CD4-positive, alpha-beta T cell (primary cell): ENCODE data around the gene DOCK2. TPM values are rescaled to one million over a fixed set of nuclear protein-coding genes. Genes with fewer than 3 reads are reported as not detected.

Source experiments
- ATAC-seq: fragments of 200-7000 bp; cut with Tn5 transposase; one replicate; pipeline ENCODE4 v1.10.0; 2022; ENCODE audit warnings: mild to moderate bottlenecking; ENCODE audit not compliant: poor library complexity
- CTCF ChIA-PET: fragments of 350-600 bp; sonication (Branson Sonifier 250); formaldehyde crosslinking; loops from one replicate; lab custom pipeline; 2021; ENCODE audit warnings: antibody characterized with exemption, inconsistent platforms; lab: Charles Lee
- POLR2A ChIA-PET: fragments of 350-600 bp; sonication (Branson Sonifier 250); formaldehyde crosslinking; loops from one replicate; lab custom pipeline; 2021; ENCODE audit warnings: antibody characterized with exemption, inconsistent platforms; lab: Charles Lee
- DNase-seq, 14 experiments: peaks; one replicate each; pipeline ENCODE4 v3.0.0-alpha.2; 2013 to 2020; ENCODE audit warnings: mixed read lengths in 2 of 14
- H3K27ac ChIP-seq, 2 donors: one replicate each; pipeline versions ENCODE4 v1.5.1 to v1.7.0; 2013; ENCODE audit warnings: low read length in 2 of 2, low read depth in 1 of 2, mild to moderate bottlenecking in 1 of 2
- H3K27me3 ChIP-seq, 2 experiments: 1 replicate in 1 of 2; 2 replicates in 1 of 2; pipeline versions ENCODE4 v1.6.1 to v1.7.0; 2013; ENCODE audit warnings: low read length in 2 of 2, control low read depth in 1 of 2, mild to moderate bottlenecking in 1 of 2, moderate library complexity in 1 of 2; ENCODE audit not compliant: insufficient read depth in 2 of 2, control insufficient read depth in 1 of 2
- H3K36me3 ChIP-seq: one replicate; pipeline ENCODE4 v1.6.1; 2013; ENCODE audit warnings: low read length, control low read depth; ENCODE audit not compliant: insufficient read depth
- H3K4me1 ChIP-seq: one replicate; pipeline ENCODE4 v1.6.1; 2013; ENCODE audit warnings: low read length, control low read depth; ENCODE audit not compliant: insufficient read depth
- H3K4me3 ChIP-seq: one replicate; pipeline ENCODE4 v1.5.1; 2013; ENCODE audit warnings: mild to moderate bottlenecking, low read length, moderate library complexity
- H3K9me3 ChIP-seq, 2 experiments: 1 replicate in 1 of 2; 2 replicates in 1 of 2; pipeline versions ENCODE4 v1.6.1 to v1.7.0; 2013; ENCODE audit warnings: low read length in 2 of 2, mild to moderate bottlenecking in 2 of 2, control low read depth in 1 of 2, moderate library complexity in 1 of 2; ENCODE audit not compliant: control insufficient read depth in 1 of 2, insufficient read depth in 1 of 2
- H3K27ac Mint-ChIP-seq: one replicate; pipeline ENCODE4 v1.8.0; 2020; ENCODE audit warnings: mixed read lengths
- H3K27me3 Mint-ChIP-seq: one replicate; pipeline ENCODE4 v1.8.0; 2021; ENCODE audit warnings: mixed read lengths
- H3K36me3 Mint-ChIP-seq: one replicate; pipeline ENCODE4 v1.8.0; 2021; ENCODE audit warnings: low read depth, mixed read lengths
- H3K4me1 Mint-ChIP-seq: one replicate; pipeline ENCODE4 v1.8.0; 2021; ENCODE audit warnings: low read depth, mixed read lengths
- H3K4me3 Mint-ChIP-seq: one replicate; pipeline ENCODE4 v1.8.0; 2020; ENCODE audit warnings: mild to moderate bottlenecking, mixed read lengths
- H3K9me3 Mint-ChIP-seq: one replicate; pipeline ENCODE4 v1.8.0; 2020; ENCODE audit warnings: mixed read lengths
- intact Hi-C, 2 experiments: fragments of 100-400 bp; cut with DNase I in 1 of 2; cut with micrococcal nuclease in 1 of 2; formaldehyde crosslinking; loops; one replicate each; pipeline versions ENCODE4 v1.15.1 to v1.9.0; 2023 to 2025; cut with DNase I, micrococcal nuclease
- total RNA-seq, 174 experiments: library from RNA in 2 of 174; stranded (reverse) in 2 of 174; gene quantifications; one replicate each; pipeline ENCODE4 v1.2.3 and lab custom pipeline; 2021 to 2026
- TF ChIP-seq, protein P1 (sequence below): fragments of 200-600 bp; IDR thresholded peaks from one replicate; pipeline ENCODE4 v1.8.0; 2022; ENCODE audit warnings: antibody characterized with exemption, mild to moderate bottlenecking

Gene DOCK2
- total RNA-seq, 2 experiments from 2014 or later = 220 to 229 TPM

DNA sequence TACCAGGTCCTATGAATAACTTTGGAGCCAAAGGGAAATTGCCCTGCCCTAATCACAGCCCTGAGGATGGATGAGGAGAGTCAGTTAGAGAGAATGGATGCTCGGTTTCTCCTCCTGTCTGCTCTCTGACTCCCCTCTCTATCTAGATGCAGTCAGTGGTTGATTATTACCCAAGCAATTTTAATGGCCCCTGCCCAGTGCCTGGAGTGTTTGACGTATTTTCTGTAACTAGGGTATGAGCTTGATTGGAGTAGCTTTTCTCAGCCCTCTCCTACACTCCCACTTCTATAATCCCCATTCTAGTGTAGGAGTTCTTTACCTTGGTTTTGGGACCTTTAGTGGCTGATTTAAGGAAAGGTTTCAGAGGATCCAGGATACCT lies 60.4 kb downstream of the DOCK2 start:
- no peaks in the 10 kb centered on the region for H3K27me3 Mint-ChIP-seq
- H3K9me3 Mint-ChIP-seq = no peaks in the 10 kb centered on the region
- intact Hi-C loops = no loop called here
- no peaks in the 10 kb centered on the region for H3K27me3 ChIP-seq
- H3K4me1 ChIP-seq = no peaks in the 10 kb centered on the region
- H3K4me3 Mint-ChIP-seq = no peak overlapping the region
- H3K27ac Mint-ChIP-seq = no peak overlapping the region
- CTCF ChIA-PET = no interaction called here
- H3K4me3 ChIP-seq = no peak overlapping the region
- no peaks in the 10 kb centered on the region for H3K9me3 ChIP-seq
- peaks cover 99% of the 10 kb centered on the region for H3K36me3 Mint-ChIP-seq
- no peak for ATAC-seq
- POLR2A ChIA-PET = no interaction called here
- H3K36me3 ChIP-seq = peaks cover 97% of the 10 kb centered on the region
- TF ChIP-seq, protein P1, sequence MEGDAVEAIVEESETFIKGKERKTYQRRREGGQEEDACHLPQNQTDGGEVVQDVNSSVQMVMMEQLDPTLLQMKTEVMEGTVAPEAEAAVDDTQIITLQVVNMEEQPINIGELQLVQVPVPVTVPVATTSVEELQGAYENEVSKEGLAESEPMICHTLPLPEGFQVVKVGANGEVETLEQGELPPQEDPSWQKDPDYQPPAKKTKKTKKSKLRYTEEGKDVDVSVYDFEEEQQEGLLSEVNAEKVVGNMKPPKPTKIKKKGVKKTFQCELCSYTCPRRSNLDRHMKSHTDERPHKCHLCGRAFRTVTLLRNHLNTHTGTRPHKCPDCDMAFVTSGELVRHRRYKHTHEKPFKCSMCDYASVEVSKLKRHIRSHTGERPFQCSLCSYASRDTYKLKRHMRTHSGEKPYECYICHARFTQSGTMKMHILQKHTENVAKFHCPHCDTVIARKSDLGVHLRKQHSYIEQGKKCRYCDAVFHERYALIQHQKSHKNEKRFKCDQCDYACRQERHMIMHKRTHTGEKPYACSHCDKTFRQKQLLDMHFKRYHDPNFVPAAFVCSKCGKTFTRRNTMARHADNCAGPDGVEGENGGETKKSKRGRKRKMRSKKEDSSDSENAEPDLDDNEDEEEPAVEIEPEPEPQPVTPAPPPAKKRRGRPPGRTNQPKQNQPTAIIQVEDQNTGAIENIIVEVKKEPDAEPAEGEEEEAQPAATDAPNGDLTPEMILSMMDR = no peak
- H3K4me1 Mint-ChIP-seq = no peaks in the 10 kb centered on the region
- H3K27ac ChIP-seq = no peak overlapping the region
- DNase-seq = no peak

DNA sequence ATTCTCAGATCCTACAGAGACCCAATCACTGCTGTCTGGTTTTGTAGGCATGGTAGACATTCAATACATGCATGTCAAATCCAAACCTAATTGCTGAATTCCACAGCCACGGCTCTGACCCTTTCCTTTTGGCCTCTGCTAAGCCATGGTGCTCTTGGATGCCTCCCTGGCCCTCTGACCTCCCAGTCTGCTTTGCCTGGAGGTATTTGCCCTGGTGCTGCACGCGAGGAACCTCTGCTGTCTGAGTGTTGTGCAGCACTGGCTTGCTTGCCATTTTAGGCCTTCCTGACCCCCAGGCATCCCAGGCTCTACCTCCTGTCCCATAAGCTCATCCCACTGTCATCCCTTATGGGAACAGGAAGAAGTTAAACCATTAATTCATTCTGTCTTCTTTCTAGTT lies 60.9 kb downstream of the DOCK2 start:
- intact Hi-C loops = no loop called here
- Histone ChIP-seq H3K36me3 (peaks cover 97% of the 10 kb centered on the region), H3K27ac (no peak overlapping the region), H3K27me3 (no peaks in the 10 kb centered on the region), H3K4me1 (no peaks in the 10 kb centered on the region), H3K4me3 (no peak overlapping the region), H3K9me3 (no peaks in the 10 kb centered on the region)
- POLR2A ChIA-PET = no interaction called here
- no peak overlapping the region for H3K27ac Mint-ChIP-seq
- H3K4me3 Mint-ChIP-seq = no peak overlapping the region
- TF ChIP-seq, protein P1 = no peak
- H3K9me3 Mint-ChIP-seq = no peaks in the 10 kb centered on the region
- peaks cover 99% of the 10 kb centered on the region for H3K36me3 Mint-ChIP-seq
- CTCF ChIA-PET = no interaction called here
- H3K27me3 Mint-ChIP-seq = no peaks in the 10 kb centered on the region
- no peak for DNase-seq
- no peak for ATAC-seq
- no peaks in the 10 kb centered on the region for H3K4me1 Mint-ChIP-seq

DNA sequence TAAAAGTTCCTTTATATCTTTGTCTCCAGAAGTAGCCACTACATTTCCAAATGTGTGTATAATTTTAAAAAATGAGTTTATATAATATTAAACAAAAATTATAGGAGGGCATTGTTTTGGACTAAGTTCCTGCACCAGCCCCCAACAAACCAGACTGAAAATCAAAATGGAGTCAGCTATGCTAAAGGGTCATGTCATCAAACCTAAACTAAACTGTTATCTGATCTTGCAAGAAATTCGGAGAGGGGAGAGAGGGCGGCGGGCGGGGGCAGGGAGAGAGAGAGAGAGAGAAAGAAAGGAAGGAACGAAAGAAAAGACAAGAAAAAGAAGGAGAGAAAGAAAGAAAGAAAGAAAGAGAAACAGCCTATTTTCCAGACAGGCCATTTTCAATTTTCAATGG lies 63.5 kb downstream of the DOCK2 start:
- peaks cover 96% of the 10 kb centered on the region for H3K36me3 ChIP-seq

More for the DNA sequence above, 63.5 kb downstream of the DOCK2 start:
- POLR2A ChIA-PET = no interaction called here
- no peak overlapping the region for H3K4me3 ChIP-seq
- no peak overlapping the region for H3K4me3 Mint-ChIP-seq
- intact Hi-C loops = no loop called here
- peaks cover 99% of the 10 kb centered on the region for H3K36me3 Mint-ChIP-seq
- no peaks in the 10 kb centered on the region for H3K9me3 ChIP-seq
- H3K27ac Mint-ChIP-seq = no peak overlapping the region
- no peaks in the 10 kb centered on the region for H3K4me1 Mint-ChIP-seq
- H3K9me3 Mint-ChIP-seq = no peaks in the 10 kb centered on the region
- no peak overlapping the region for H3K27ac ChIP-seq
- ATAC-seq = no peak
- H3K27me3 ChIP-seq = no peaks in the 10 kb centered on the region
- TF ChIP-seq, protein P1 = no peak
- H3K4me1 ChIP-seq = no peaks in the 10 kb centered on the region
- no peak for DNase-seq
- CTCF ChIA-PET = no interaction called here
- H3K27me3 Mint-ChIP-seq = no peaks in the 10 kb centered on the region
